Measurements from ENCODE around the gene CDHR3.

CDHR3 gene

GRCh38 chr7:106054156-106054910 is 91.3 kb downstream of the CDHR3 start:
- no peak for DNase-seq

- no peak for DNase-seq
Measured at GRCh38 chr7:106054971-106055532, 92.0 kb downstream of the CDHR3 start.

GRCh38 chr7:106056513-106057203 is 93.6 kb downstream of the CDHR3 start:
- DNase-seq: peak; percentile 50

- no peak for DNase-seq
Measured at GRCh38 chr7:106057204-106057961, 94.3 kb downstream of the CDHR3 start.

- peak; percentile 54 for DNase-seq
Measured at GRCh38 chr7:106057962-106058927, 95.2 kb downstream of the CDHR3 start.

- no peak for DNase-seq
Measured at GRCh38 chr7:106058928-106059324, 95.9 kb downstream of the CDHR3 start.

- DNase-seq: no peak
Measured at GRCh38 chr7:106059556-106059955, 96.5 kb downstream of the CDHR3 start.

GRCh38 chr7:106060394-106060920 is 97.4 kb downstream of the CDHR3 start:
- no peak for DNase-seq

- DNase-seq: no peak
Measured at GRCh38 chr7:106061301-106061979, 98.4 kb downstream of the CDHR3 start.

- DNase-seq: no peak
Measured at GRCh38 chr7:106062006-106062405, 98.9 kb downstream of the CDHR3 start.

GRCh38 chr7:106062521-106062931 is 99.5 kb downstream of the CDHR3 start:
- DNase-seq: no peak

- no peak for DNase-seq
Measured at GRCh38 chr7:106063024-106063423, 100.0 kb downstream of the CDHR3 start.

- no peak for DNase-seq
Measured at GRCh38 chr7:106063692-106064091, 100.6 kb downstream of the CDHR3 start.

GRCh38 chr7:106064316-106064715 is 101.3 kb downstream of the CDHR3 start:
- DNase-seq: no peak

- no peak for DNase-seq
Measured at GRCh38 chr7:106064771-106065574, 101.9 kb downstream of the CDHR3 start.

GRCh38 chr7:106065575-106066500 is 102.8 kb downstream of the CDHR3 start:
- no peak for DNase-seq

GRCh38 chr7:106067678-106068077 is 104.6 kb downstream of the CDHR3 start:
- no peak for DNase-seq

GRCh38 chr7:106068538-106068961 is 105.5 kb downstream of the CDHR3 start:
- DNase-seq: no peak

GRCh38 chr7:106068986-106069385 is 105.9 kb downstream of the CDHR3 start:
- DNase-seq: no peak
